ENCODE measurements around the gene ERBB2.

DNA sequence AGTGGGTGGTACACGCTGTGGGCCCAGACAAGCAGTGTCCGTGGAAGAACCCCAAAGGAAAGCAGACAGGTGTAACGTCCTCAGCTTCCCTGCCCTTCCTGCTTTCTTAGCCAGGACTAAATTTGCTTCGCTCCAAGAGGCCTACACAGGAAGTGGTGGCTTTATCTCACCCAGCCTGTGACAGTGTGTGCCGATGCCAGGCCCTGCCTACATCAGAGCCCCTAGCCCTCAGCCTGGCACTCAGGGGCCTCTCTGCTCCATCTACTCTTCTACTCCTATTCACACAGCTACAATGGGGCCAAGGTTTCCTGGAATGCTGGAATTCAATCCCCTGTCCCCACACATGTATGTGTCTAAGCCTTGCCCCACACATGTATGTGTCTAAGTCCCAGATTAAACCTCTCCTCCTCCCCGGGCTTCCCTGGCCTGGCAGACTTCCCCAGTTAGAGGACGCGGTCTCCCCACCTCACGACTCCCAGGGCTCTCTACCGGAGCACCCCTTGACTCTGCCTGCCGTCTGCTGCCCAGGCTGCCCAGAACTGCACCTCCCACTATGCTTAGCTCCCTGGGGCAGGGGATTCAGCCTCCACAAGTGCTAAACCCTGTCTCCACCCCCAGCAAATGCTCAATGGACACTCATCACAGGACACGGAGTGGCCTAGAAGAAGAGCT, 20.2 kb upstream of the ERBB2 start:
- TF ChIP-seq CTCF (IDR thresholded peaks at IDR 0.05): no peak
- no peak for TF ChIP-seq EZH2 (IDR thresholded peaks at IDR 0.05)
- no peak for TF ChIP-seq EZH2phosphoT487 (IDR thresholded peaks at IDR 0.05)

Measured in neural progenitor cell (in vitro differentiated cells).